D721Med (cell line): ENCODE results near the gene ILDR1.

ENCODE experiments used
- DNase-seq: peaks from one replicate; pipeline ENCODE4 v3.0.0; 2011; ENCODE audit warnings: low spot score; ENCODE audit not compliant: insufficient read length
- FAIRE-seq: peaks from 2 replicates; lab custom pipeline; 2011; peaks lifted over from hg19 to GRCh38; lab: Jason Lieb, UNC
- CTCF ChIP-seq: IDR thresholded peaks from 2 replicates; pipeline ENCODE4 v1.5.1; 2012; ENCODE audit warnings: mild to moderate bottlenecking, control low read depth; ENCODE audit not compliant: insufficient read depth; ENCODE audit errors: missing control alignments

The ILDR1 gene

GRCh38 chr3:121981473-121981872 is 40.6 kb downstream of the ILDR1 start:
- FAIRE-seq: no peak
- no peak for TF ChIP-seq CTCF
- no peak for DNase-seq

- FAIRE-seq: no peak
- no peak for DNase-seq
- TF ChIP-seq CTCF: no peak
Measured at GRCh38 chr3:121980450-121980796, 41.6 kb downstream of the ILDR1 start.

GRCh38 chr3:121979734-121980449 is 42.2 kb downstream of the ILDR1 start:
- no peak for TF ChIP-seq CTCF
- no peak for FAIRE-seq
- no peak for DNase-seq

- FAIRE-seq: no peak
- no peak for TF ChIP-seq CTCF
- no peak for DNase-seq
Measured at GRCh38 chr3:121979246-121979645, 42.8 kb downstream of the ILDR1 start.

- TF ChIP-seq CTCF: no peak
- DNase-seq (no peak), FAIRE-seq (no peak)
Measured at GRCh38 chr3:121976727-121977126, 45.3 kb downstream of the ILDR1 start.

GRCh38 chr3:121975702-121976302 is 46.2 kb downstream of the ILDR1 start:
- FAIRE-seq: no peak
- TF ChIP-seq CTCF: no peak
- no peak for DNase-seq

- TF ChIP-seq CTCF: no peak
- FAIRE-seq (no peak), DNase-seq (no peak)
Measured at GRCh38 chr3:121974601-121975111, 47.4 kb downstream of the ILDR1 start.
